H9 (cell line): ENCODE results near the gene CPXM2. TPM values are rescaled to one million over a fixed set of nuclear protein-coding genes. Genes with fewer than 3 reads are reported as not detected.

Experiments
- DNase-seq: peaks from one replicate; pipeline ENCODE4 v3.0.0-alpha.2; 2017
- H2AFZ ChIP-seq: one replicate; pipeline ENCODE4 v1.6.1; 2013; ENCODE audit warnings: mild to moderate bottlenecking, low read length, control low read depth, moderate library complexity
- H2AK5ac ChIP-seq: 2 replicates; pipeline ENCODE4 v1.6.1; 2013; ENCODE audit warnings: low read length, control low read depth, mixed read lengths; ENCODE audit not compliant: insufficient read length
- H2BK120ac ChIP-seq: one replicate; pipeline ENCODE4 v1.6.1; 2013; ENCODE audit warnings: low read depth, mild to moderate bottlenecking, low read length, control low read depth, inconsistent platforms; ENCODE audit not compliant: poor library complexity, severe bottlenecking
- H2BK12ac ChIP-seq: 2 replicates; pipeline ENCODE4 v1.6.1; 2013; ENCODE audit warnings: low read length, control low read depth, mixed read lengths, low read depth; ENCODE audit not compliant: insufficient read length
- H2BK15ac ChIP-seq: 2 replicates; pipeline ENCODE4 v1.6.1; 2013; ENCODE audit warnings: low read depth, low read length, control low read depth
- H2BK20ac ChIP-seq: one replicate; pipeline ENCODE4 v1.6.1; 2013; ENCODE audit warnings: low read depth, mild to moderate bottlenecking, low read length, control low read depth, inconsistent platforms; ENCODE audit not compliant: poor library complexity, severe bottlenecking
- H2BK5ac ChIP-seq: 2 replicates; pipeline ENCODE4 v1.6.1; 2013; ENCODE audit warnings: low read length, control low read depth, mixed read lengths; ENCODE audit not compliant: insufficient read length
- H3K14ac ChIP-seq: 2 replicates; pipeline ENCODE4 v1.6.1; 2013; ENCODE audit warnings: low read length, control low read depth; ENCODE audit not compliant: insufficient read depth
- H3K18ac ChIP-seq: 2 replicates; pipeline ENCODE4 v1.6.1; 2013; ENCODE audit warnings: low read depth, mild to moderate bottlenecking, mixed read lengths, low read length, control low read depth; ENCODE audit not compliant: insufficient read length
- H3K23ac ChIP-seq: 2 replicates; pipeline ENCODE4 v1.6.1; 2013; ENCODE audit warnings: low read length, control low read depth, mixed read lengths, low read depth; ENCODE audit not compliant: insufficient read length
- H3K23me2 ChIP-seq: 2 replicates; pipeline ENCODE4 v1.6.1; 2013; ENCODE audit warnings: low read depth, mild to moderate bottlenecking, mixed read lengths, low read length, control low read depth; ENCODE audit not compliant: insufficient read length, poor library complexity, severe bottlenecking
- H3K27ac ChIP-seq: 2 replicates; pipeline ENCODE4 v1.5.1; 2013; ENCODE audit warnings: low read length, control low read depth, mixed read lengths, low read depth; ENCODE audit not compliant: insufficient read length
- H3K27me3 ChIP-seq: 2 replicates; pipeline ENCODE4 v1.6.1; 2013; ENCODE audit warnings: low read length, control low read depth, inconsistent platforms; ENCODE audit not compliant: insufficient read depth
- H3K4ac ChIP-seq: 2 replicates; pipeline ENCODE4 v1.6.1; 2013; ENCODE audit warnings: low read depth, mild to moderate bottlenecking, control low read depth, inconsistent platforms, low read length, moderate library complexity
- H3K4me1 ChIP-seq: 2 replicates; pipeline ENCODE4 v1.6.1; 2013; ENCODE audit warnings: low read length, control low read depth, inconsistent platforms; ENCODE audit not compliant: insufficient read depth
- H3K4me2 ChIP-seq: 2 replicates; pipeline ENCODE4 v1.6.1; 2013; ENCODE audit warnings: low read length, control low read depth, mixed read lengths; ENCODE audit not compliant: insufficient read length, insufficient read depth
- H3K56ac ChIP-seq: 2 replicates; pipeline ENCODE4 v1.6.1; 2013; ENCODE audit warnings: low read depth, mild to moderate bottlenecking, mixed read lengths, low read length, control low read depth; ENCODE audit not compliant: insufficient read length
- H3K79me1 ChIP-seq: 2 replicates; pipeline ENCODE4 v1.6.1; 2013; ENCODE audit warnings: low read depth, mild to moderate bottlenecking, moderate library complexity, low read length, control low read depth, inconsistent platforms; ENCODE audit not compliant: insufficient read depth, poor library complexity, severe bottlenecking
- H3K79me2 ChIP-seq: 2 replicates; pipeline ENCODE4 v1.6.1; 2013; ENCODE audit warnings: low read length, control low read depth, inconsistent platforms; ENCODE audit not compliant: insufficient read depth
- H3K9ac ChIP-seq: 2 replicates; pipeline ENCODE4 v1.6.1; 2013; ENCODE audit warnings: low read length, control low read depth, mixed read lengths; ENCODE audit not compliant: insufficient read length; ENCODE audit errors: extremely low read depth
- H3K9me3 ChIP-seq: one replicate; pipeline ENCODE4 v1.6.1; 2013; ENCODE audit warnings: low read depth, low read length, inconsistent platforms; ENCODE audit not compliant: control insufficient read depth
- H3T11ph ChIP-seq: one replicate; pipeline ENCODE4 v1.6.1; 2013; ENCODE audit warnings: mild to moderate bottlenecking, low read length, control low read depth, inconsistent platforms
- H4K20me1 ChIP-seq: one replicate; pipeline ENCODE4 v1.6.1; 2013; ENCODE audit not compliant: control insufficient read depth, insufficient read length, insufficient read depth
- H4K5ac ChIP-seq: 2 replicates; pipeline ENCODE4 v1.6.1; 2013; ENCODE audit warnings: low read depth, mild to moderate bottlenecking, mixed read lengths, low read length, control low read depth; ENCODE audit not compliant: insufficient read length
- H4K8ac ChIP-seq: replicated peaks from 2 replicates; pipeline ENCODE4 v1.6.1; 2013; ENCODE audit warnings: low read length, control low read depth, mixed read lengths, low read depth; ENCODE audit not compliant: insufficient read length
- H4K91ac ChIP-seq: 2 replicates; pipeline ENCODE4 v1.6.1; 2013; ENCODE audit warnings: low read depth, mild to moderate bottlenecking, moderate library complexity, mixed read lengths, low read length, control low read depth; ENCODE audit not compliant: insufficient read length
- H3K27ac Mint-ChIP-seq, 3 experiments: 2 replicates in 2 of 3; 3 replicates in 1 of 3; pipeline ENCODE4 v1.8.0; 2020 to 2021; ENCODE audit warnings: mixed read lengths in 3 of 3, mild to moderate bottlenecking in 1 of 3, moderate library complexity in 1 of 3
- H3K27me3 Mint-ChIP-seq: 2 replicates; pipeline ENCODE4 v1.8.0; 2021; ENCODE audit warnings: low read depth, mild to moderate bottlenecking, moderate library complexity, mixed read lengths
- H3K36me3 Mint-ChIP-seq, 3 experiments: 2 replicates in 2 of 3; 3 replicates in 1 of 3; pipeline ENCODE4 v1.8.0; 2020 to 2021; ENCODE audit warnings: low read depth in 3 of 3, mixed read lengths in 3 of 3; ENCODE audit not compliant: insufficient read depth in 1 of 3
- H3K4me1 Mint-ChIP-seq, 2 experiments: 2 replicates each; pipeline ENCODE4 v1.8.0; 2020; ENCODE audit warnings: mixed read lengths in 2 of 2
- H3K4me3 Mint-ChIP-seq, 2 experiments: 2 replicates in 1 of 2; 3 replicates in 1 of 2; pipeline ENCODE4 v1.8.0; 2020 to 2021; ENCODE audit warnings: mild to moderate bottlenecking in 2 of 2, mixed read lengths in 2 of 2, moderate library complexity in 1 of 2
- H3K9me3 Mint-ChIP-seq, 2 experiments: 2 replicates in 1 of 2; 3 replicates in 1 of 2; pipeline ENCODE4 v1.8.0; 2020; ENCODE audit warnings: mild to moderate bottlenecking in 2 of 2, mixed read lengths in 2 of 2, moderate library complexity in 1 of 2
- WGBS: extraction: QIAGEN DNeasy Blood & Tissue Kit; methylation state at CpG from one replicate; pipeline ENCODE4 v1.1.7; 2013; ENCODE audit warnings: missing lambda C conversion rate, low lambda C conversion rate, mixed read lengths; ENCODE audit not compliant: insufficient read length; ENCODE audit errors: extremely low coverage; 5-methylcytosine and 5-hydroxymethylcytosine counted together
- total RNA-seq: library from RNA; stranded (reverse); gene quantifications from 2 replicates; pipeline ENCODE4 v1.2.1, GENCODE V29; 2021
- TF ChIP-seq, protein P1 (sequence below): fragments of 200-600 bp; sonication (generic); conservative IDR thresholded peaks from 3 replicates; pipeline ENCODE4 v1.8.0; 2021; ENCODE audit warnings: antibody characterized with exemption, mild to moderate bottlenecking

CPXM2 gene
- total RNA-seq, 1 experiment from 2014 or later, result 1.7 TPM

- TF ChIP-seq, protein P1, sequence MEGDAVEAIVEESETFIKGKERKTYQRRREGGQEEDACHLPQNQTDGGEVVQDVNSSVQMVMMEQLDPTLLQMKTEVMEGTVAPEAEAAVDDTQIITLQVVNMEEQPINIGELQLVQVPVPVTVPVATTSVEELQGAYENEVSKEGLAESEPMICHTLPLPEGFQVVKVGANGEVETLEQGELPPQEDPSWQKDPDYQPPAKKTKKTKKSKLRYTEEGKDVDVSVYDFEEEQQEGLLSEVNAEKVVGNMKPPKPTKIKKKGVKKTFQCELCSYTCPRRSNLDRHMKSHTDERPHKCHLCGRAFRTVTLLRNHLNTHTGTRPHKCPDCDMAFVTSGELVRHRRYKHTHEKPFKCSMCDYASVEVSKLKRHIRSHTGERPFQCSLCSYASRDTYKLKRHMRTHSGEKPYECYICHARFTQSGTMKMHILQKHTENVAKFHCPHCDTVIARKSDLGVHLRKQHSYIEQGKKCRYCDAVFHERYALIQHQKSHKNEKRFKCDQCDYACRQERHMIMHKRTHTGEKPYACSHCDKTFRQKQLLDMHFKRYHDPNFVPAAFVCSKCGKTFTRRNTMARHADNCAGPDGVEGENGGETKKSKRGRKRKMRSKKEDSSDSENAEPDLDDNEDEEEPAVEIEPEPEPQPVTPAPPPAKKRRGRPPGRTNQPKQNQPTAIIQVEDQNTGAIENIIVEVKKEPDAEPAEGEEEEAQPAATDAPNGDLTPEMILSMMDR, result no peak
- no peak overlapping the region for H3K56ac ChIP-seq
- H3K4me1 Mint-ChIP-seq, result peaks cover 5% of the 10 kb centered on the region in 2 experiments
- H3K18ac ChIP-seq, result no peak overlapping the region
- H3K4ac ChIP-seq, result no peak overlapping the region
- no peaks in the 10 kb centered on the region for H3K79me2 ChIP-seq
- no peaks in the 10 kb centered on the region for H3K4me1 ChIP-seq
- H2BK12ac ChIP-seq, result no peak overlapping the region
- no peak for DNase-seq
- no peaks in the 10 kb centered on the region for H3K79me1 ChIP-seq
- H2AK5ac ChIP-seq, result no peak overlapping the region
- H3K9ac ChIP-seq, result no peak overlapping the region
- H3K9me3 ChIP-seq, result peaks cover 7% of the 10 kb centered on the region
- no peaks in the 10 kb centered on the region for H4K20me1 ChIP-seq
- peaks cover 11 to 17% (median 12%) of the 10 kb centered on the region in 3 experiments; a peak in 6 of 7 replicates for H3K36me3 Mint-ChIP-seq
- no peaks in the 10 kb centered on the region for H3K27me3 ChIP-seq
- H3K4me3 Mint-ChIP-seq, result no peak overlapping the region
- H3K4me2 ChIP-seq, result no peak overlapping the region
- no peak overlapping the region for H2BK120ac ChIP-seq
- H3K14ac ChIP-seq, result no peak overlapping the region
- peaks cover 25 to 33% of the 10 kb centered on the region in 2 experiments for H3K9me3 Mint-ChIP-seq
- no peak overlapping the region for H2AFZ ChIP-seq
- no CpG with 5 or more reads among the region's 2 CpGs for WGBS
- H3K23ac ChIP-seq, result no peak overlapping the region
- H3K27ac ChIP-seq, result no peak overlapping the region
- H2BK15ac ChIP-seq, result no peak overlapping the region
- no peaks in the 10 kb centered on the region for H3K23me2 ChIP-seq
- no peak overlapping the region for H3K27ac Mint-ChIP-seq
- H3K27me3 Mint-ChIP-seq, result peaks cover 2% of the 10 kb centered on the region
- no peak overlapping the region for H4K5ac ChIP-seq
- no peak overlapping the region for H4K8ac ChIP-seq
- no peak overlapping the region for H2BK5ac ChIP-seq
- H2BK20ac ChIP-seq, result no peak overlapping the region
- no peak overlapping the region for H3T11ph ChIP-seq
- H4K91ac ChIP-seq, result no peak overlapping the region
These were observed 44.1 kb upstream of the CPXM2 start for GRCh38 chr10:123935680-123936079.
